HG02938 (cell line): ENCODE measurements around the gene GARNL3.

Experiments
- ATAC-seq: cut with Tn5 transposase; IDR thresholded peaks from one replicate; pipeline ENCODE4 v1.9.1; 2021; ENCODE audit warnings: mild to moderate bottlenecking, moderate library complexity; ENCODE audit not compliant: unreplicated experiment

GARNL3 gene

GRCh38 chr9:127308652-127309434, 44.3 kb downstream of the GARNL3 start:
- ATAC-seq = no peak

- no peak for ATAC-seq
Measured at GRCh38 chr9:127309715-127310114, 45.1 kb downstream of the GARNL3 start.

- no peak for ATAC-seq
Measured at GRCh38 chr9:127311239-127311741, 46.7 kb downstream of the GARNL3 start.

GRCh38 chr9:127313042-127313560, 48.5 kb downstream of the GARNL3 start:
- no peak for ATAC-seq

- ATAC-seq = no peak
Measured at GRCh38 chr9:127314911-127315310, 50.3 kb downstream of the GARNL3 start.

- ATAC-seq = no peak
Measured at GRCh38 chr9:127316586-127317323, 52.2 kb downstream of the GARNL3 start.

- no peak for ATAC-seq
Measured at GRCh38 chr9:127318651-127319167, 54.1 kb downstream of the GARNL3 start.

GRCh38 chr9:127319366-127320114, 55.0 kb downstream of the GARNL3 start:
- no peak for ATAC-seq

GRCh38 chr9:127320115-127320378, 55.5 kb downstream of the GARNL3 start:
- ATAC-seq = no peak

GRCh38 chr9:127323393-127323792, 58.8 kb downstream of the GARNL3 start:
- no peak for ATAC-seq

- no peak for ATAC-seq
Measured at GRCh38 chr9:127330501-127330900, 65.9 kb downstream of the GARNL3 start.

GRCh38 chr9:127333221-127334064, 68.9 kb downstream of the GARNL3 start:
- no peak for ATAC-seq

GRCh38 chr9:127334725-127335124, 70.2 kb downstream of the GARNL3 start:
- no peak for ATAC-seq

GRCh38 chr9:127336086-127336485, 71.5 kb downstream of the GARNL3 start:
- no peak for ATAC-seq

GRCh38 chr9:127336506-127337352, 72.2 kb downstream of the GARNL3 start:
- ATAC-seq = no peak

GRCh38 chr9:127340721-127341120, 76.1 kb downstream of the GARNL3 start:
- no peak for ATAC-seq

- ATAC-seq = no peak
Measured at GRCh38 chr9:127341152-127341551, 76.6 kb downstream of the GARNL3 start.

- ATAC-seq = no peak
Measured at GRCh38 chr9:127344368-127345000, 79.9 kb downstream of the GARNL3 start.

GRCh38 chr9:127345566-127345965, 81.0 kb downstream of the GARNL3 start:
- ATAC-seq = no peak
